ENCODE measurements around the gene CNP.

The CNP gene

DNA sequence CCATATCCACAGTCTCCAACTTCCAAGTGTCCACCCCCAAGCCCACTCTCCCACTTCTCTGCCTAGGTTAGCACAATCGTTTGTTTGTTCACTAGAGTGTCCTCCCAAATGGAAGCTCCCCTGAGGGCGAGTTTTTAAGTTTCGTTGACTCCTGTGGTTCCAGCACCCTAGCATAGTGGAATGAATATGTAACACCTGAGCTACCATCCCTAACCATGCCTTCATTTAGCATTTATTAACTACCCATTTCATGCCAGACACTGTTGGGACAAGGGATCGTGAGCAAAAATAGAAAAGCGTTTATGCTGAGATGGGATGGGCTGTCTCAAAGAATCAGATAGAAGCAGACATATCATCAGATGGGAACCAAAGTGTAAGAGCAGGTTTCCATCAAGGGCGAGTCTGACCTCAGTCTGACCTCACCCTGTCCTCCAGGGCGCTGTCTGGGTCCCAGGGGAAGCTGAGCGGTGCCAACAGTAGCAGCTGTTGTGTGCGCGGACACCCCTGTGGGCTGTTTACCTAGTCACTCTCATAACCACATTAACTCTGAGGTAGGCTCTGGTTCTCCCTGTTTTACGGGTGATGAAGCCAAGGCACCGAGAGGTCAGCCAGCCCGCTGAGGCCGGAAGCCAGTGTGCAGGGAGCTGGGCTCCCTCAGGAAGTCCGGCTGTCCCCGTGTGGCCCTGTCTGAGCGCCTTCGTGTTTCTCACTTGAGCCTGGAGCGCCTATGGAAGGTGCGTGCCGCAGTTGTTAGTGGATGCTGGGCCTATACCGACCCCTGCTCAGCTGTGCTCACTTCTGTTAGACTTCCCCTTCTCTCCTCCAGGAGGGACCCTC lies 6.2 kb downstream of the CNP start:
- DNase-seq (ENCODE audit: low read depth in 2 of 2) = no peak

DNA sequence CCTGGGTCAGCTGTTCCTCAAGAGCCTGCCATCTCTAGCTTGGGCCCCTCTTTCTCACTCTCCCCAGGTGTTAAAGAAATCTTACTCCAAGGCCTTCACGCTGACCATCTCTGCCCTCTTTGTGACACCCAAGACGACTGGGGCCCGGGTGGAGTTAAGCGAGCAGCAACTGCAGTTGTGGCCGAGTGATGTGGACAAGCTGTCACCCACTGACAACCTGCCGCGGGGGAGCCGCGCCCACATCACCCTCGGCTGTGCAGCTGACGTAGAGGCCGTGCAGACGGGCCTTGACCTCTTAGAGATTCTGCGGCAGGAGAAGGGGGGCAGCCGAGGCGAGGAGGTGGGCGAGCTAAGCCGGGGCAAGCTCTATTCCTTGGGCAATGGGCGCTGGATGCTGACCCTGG lies 6.8 kb downstream of the CNP start:
- no peak for DNase-seq (ENCODE audit: low read depth in 2 of 2)

DNA sequence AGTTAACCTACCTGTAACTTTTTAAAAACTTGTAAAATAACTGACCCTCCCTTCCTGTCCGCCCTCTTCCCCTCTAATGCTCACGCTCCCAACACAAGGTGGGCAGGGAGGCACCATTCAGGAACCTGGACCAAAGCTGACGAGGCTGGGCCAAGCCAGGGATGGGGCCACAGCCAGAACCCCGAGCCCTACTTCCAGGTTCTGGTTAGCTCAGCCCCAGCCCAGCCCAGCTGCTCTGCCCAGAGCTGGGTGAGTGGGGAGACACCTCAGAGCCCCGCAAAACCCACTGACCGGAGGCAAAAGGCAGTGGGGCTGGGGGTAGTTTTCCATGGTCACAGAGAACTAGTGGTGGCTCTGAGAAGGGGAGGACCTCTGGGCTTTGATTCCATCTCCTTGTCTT lies 7.4 kb downstream of the CNP start:
- DNase-seq (ENCODE audit: low read depth in 2 of 2) = no peak

DNA sequence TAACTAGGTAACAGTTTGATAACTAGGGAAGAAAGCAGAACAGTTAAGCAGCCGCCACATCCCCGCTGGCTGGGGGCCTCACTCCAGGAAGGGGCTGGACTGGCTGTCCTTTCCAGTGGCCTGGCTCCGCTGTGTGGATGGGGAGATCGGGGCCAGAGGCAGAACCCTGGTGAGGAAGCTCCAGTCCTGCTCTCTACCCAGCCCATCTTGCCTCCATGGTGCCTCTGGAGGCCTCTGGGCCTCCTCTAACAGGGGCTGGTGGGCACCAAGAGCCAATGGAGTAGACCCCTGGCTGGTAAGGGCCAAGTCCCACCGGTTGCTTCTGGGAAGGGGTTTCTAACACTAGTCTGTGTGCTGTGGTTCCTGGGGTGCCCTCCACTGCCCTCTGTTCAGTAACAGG lies 8.1 kb downstream of the CNP start:
- DNase-seq (ENCODE audit: low read depth in 2 of 2) = no peak

DNA sequence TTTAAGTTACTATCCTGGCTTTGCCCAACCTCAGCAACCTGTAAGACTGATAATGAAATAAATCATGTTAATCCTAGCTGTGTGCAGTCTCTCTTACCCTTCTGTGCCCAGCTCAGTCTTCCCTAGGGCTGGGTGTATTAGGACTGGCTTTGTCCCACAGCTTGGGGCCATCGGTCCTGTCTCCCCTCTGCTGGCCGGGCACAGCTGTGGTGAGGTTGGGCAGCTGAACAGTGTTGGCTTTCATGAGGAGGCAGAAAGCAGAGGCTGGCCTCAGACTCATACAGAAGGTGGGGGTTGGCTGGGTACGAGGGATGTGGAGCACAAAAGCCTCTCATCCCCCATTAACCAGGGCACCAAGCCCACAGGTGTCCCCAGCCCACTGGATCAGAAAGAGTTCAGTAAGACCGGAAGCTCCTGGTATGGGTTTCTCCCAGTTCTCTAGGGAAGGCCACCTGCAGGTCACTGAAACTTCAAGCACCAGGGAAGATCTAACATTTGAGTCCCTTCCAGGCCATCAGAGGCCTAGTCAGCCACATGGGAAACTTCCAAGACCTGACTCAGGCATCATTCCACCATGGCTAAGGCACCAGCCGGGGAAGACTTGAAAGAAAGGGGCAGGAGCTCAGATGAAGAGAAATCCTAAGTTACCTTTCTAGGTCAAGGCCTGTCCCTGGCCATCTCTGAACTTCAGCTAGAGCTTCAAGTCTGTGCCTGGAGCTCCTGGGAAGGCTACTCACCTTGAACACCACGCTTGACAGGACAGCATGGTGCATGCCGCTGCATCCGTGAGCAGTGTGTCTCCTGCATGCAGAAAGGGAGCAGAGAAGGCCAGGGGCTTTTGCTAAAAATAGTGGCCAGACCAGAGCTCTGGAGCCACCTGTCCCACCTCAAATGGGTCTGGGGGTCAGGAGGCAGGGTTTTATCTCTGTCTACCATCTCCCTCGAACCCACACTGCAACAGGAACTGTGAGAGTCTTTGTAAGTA lies 8.8 kb downstream of the CNP start:
- DNase-seq (ENCODE audit: low read depth in 2 of 2) = no peak

DNA sequence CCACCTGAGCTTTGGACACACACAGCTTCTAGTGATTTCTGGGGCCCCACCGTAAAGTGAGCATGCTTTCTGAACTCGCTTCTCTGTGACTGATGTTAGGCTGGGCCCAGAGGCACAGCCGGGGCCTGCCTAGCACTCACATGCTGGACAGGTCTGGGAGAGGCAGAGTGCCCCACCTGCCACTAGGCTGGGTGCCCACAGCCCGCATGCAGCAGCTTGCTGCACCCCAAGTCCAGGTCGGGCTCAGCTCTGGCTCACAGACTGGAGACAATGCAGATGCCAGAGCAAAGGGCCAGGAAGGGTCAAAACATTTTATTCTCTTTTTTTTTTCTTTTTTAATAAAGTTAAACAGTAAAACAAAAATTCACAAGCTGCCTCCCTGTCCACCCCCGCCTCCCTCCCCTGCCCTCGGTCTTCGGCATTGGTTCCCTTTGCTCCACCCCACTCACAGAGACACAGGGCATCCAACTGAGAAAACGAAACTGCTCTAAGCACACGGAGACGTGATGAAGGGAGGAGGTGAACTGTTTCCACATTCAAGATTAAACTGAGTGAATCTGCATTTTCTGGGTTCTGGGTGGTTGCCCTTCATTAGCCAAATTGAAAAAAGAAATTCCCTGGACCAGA lies 9.7 kb downstream of the CNP start:
- no peak for DNase-seq (ENCODE audit: low read depth in 2 of 2)

DNA sequence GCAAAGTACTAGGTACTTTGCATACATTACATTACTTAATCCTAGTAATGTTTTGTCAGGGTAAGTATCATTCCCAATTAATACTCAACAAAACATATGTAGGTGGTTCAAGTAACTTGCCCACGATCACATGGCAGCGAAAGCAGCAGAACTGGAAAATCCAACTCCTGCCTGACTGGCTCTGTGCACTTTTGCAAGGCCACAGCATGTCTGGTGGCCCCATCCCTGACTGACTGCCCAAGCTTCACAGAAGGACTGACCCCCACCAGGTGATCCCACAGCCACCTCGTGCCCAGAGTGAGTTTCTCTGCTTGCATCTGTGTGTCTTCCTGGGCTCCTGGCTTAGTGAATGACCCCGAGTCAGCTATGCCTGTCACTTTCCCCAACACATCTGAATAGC lies 11.4 kb downstream of the CNP start:
- no peak for DNase-seq (ENCODE audit: low read depth in 2 of 2)

DNA sequence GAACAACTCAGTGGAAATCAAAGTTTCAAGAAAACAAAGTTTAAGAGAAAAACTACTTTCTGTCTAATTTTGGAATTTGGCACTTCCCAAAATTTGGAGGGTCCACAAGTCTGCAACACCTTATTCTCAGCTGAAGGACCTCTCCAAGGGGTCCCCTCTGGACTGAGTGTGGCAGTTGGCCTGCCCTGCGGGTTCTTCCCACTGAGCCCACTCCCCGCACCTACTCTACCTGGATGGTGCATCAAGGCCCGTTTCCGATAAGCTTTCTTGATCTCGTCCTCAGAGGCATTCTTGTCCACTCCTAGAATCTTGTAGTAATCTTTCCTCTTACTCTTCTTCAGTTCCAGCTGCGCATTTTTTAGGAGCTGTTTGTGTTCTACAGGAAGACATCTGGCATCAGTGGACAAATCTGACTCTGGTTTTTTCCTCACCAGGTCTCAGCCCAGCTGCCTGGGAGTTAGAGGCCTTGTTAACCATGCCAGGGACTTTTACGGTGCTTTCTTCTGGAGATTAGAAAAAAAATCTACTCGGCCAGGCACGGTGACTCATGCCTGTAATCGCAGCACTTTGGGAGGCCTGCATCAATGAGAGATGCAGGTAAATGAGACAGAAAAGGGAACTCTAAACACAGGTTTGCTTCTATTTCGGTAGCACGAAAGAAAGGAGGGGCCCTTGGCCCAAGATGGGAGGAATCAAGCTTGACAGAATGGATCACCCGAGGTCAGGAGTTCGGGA lies 15.6 kb downstream of the CNP start:
- DNase-seq (ENCODE audit: low read depth in 2 of 2) = no peak

DNA sequence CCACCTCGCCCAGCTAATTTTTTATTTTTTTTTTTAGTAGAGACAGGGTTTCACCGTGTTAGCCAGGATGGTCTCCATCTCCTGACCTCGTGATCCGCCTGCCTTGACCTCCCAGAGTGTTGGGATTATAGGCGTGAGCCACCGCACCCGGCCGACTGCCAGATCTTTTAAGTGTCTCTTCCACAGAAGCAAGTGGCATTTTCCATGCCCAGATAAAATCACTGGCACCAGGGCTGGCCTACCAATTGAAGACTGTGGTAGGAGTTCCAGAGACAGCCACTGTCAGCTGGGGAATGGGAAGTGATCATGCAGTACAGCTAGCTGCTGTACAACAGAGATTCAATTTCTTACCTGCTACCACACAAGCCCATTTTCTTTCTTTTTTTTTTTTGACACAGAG lies 17.9 kb downstream of the CNP start:
- no peak for DNase-seq (ENCODE audit: low read depth in 2 of 2)

DNA sequence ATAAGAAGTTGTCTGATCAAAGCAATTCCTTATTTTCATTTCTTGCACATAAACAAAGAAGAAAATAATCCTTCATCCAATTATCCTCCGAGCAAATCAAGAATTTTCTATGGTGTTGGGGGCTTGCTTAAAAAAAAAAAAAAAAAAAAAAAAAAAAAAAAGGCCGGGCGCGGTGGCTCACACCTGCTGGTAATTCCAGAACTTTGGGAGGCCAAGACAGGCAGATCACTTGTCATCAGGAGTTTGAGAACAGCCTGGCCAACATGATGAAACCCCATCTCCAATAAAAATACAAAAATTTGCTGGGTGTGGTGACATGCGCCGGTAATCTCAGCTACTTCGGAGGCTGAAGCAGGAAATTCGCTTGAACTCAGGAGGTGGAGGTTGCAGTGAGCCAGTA lies 19.3 kb downstream of the CNP start:
- no peak for DNase-seq (ENCODE audit: low read depth in 2 of 2)

DNA sequence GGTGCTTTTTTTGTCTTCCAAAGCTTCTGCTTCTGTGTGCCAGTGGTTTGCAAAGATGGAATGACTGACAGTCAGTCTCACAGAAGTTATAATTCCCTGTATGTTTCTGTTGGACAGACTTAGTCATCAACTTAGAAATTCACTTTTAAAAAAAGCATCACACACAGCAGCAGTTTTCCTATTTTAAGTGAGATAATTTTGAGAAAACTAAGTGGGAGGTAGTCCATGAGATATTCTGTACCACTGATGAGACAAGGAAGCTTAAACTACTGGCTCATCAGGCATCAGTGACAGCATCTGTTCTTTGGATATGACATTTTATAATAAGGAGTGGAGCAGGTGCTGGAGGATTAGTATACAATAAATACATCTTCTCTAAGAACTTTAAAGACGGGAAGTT lies 20.0 kb downstream of the CNP start:
- no peak for DNase-seq (ENCODE audit: low read depth in 2 of 2)

DNA sequence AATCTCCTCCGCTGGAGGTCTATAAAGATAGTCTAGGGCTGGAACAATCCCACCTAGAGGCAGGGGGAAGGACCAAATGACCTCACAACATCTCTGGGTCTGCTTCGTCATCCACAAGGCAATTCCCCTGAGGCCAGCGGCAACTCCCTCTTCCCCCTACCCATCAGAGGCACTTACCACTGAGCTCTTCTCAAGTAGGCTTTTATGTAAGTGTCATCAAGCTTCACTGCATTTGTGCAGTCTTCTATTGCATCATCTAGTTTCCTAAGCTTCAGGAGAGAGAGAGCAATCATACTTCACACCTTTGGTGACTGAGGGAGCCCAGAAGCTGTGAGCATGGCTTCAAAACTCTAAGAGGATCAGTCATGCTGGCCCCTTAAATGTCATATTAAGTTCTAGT lies 21.0 kb downstream of the CNP start:
- DNase-seq (ENCODE audit: low read depth in 2 of 2) = no peak

DNA sequence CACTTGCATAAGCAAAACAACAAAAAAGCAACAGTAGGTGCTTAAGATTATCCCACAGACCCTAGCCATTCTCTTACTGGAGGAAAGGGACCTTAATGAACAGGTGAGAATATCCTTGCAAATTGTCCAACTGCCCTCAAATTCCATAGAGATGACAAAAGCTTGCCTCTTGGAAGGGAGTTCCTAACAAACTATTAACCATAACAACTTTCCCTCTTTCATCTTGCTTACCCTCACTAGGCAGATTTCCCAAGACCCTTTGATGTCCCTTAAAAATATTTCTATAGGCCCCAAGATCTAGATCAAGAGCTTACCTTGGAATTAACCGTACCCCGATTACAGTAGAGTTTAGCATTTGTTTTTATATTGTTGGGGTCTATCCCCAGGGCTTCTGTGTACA lies 21.8 kb downstream of the CNP start:
- no peak for DNase-seq (ENCODE audit: low read depth in 2 of 2)

DNA sequence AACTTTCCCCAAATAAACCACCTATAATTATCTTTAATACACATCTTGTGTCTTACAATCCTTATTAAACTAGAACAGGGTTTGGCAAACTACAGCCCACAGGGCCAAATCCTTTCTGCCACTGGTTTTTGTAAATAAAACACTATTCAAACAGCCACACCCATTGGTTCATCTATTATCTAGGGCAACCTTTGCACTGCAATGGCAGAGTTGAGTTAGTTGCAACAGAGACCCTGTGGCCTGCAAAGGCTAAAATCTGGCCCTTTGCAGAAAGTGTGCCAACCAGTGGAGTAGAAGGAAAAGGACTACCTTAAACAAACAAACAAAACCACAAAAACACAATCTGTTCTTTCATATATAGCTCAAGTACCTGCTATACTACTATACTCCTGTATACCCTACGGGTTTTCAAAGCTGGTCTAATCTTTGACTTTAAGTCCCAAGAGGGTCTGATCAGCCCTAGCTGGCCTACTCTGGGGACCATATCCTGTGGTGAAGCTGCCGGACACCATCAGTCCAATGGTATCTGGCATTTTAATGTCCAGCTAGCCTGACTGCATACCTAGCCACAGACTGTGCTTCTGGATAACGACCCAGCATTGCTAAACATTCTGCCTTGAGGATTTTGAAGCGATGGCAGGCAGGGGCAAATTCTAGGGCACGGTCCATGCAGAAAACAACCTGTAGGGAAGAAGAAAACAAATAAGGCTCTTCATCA lies 23.3 kb downstream of the CNP start:
- no peak for DNase-seq (ENCODE audit: low read depth in 2 of 2)

DNA sequence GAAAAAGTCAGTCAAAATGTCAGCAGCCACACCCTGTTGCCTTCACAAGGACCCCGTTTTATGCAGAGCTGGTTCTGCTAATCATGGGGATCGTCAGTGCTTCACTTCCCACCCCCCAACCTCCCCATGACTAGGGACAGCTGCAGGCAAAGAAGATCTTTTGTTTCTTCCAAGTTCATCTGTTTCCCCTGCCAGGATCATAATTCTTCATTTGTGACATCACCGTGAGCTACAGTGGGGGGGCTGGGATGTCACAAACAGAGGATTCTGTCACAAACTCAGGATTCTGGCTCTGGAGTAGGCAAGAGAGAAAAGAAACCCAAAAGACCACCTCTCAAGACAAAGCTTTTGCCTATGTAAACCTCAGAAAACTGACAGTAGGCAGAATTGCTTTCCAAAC lies 26.0 kb downstream of the CNP start:
- no peak for DNase-seq (ENCODE audit: low read depth in 2 of 2)

DNA sequence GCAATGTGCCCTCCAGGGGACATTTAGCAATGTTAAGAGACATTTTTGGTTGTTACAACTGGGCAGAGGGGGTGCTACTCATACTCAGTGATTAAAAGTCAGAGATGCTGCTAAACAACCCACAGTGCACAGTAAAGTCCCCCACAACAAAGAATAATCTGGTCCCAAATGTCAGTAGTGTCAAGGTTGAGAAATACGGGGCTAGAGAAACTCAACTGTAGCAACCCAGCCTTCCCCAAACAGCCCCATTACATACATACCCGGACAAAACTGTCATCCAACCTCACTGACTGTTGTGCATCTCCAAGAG lies 30.2 kb downstream of the CNP start:
- DNase-seq (ENCODE audit: low read depth in 2 of 2) = no peak

DNA sequence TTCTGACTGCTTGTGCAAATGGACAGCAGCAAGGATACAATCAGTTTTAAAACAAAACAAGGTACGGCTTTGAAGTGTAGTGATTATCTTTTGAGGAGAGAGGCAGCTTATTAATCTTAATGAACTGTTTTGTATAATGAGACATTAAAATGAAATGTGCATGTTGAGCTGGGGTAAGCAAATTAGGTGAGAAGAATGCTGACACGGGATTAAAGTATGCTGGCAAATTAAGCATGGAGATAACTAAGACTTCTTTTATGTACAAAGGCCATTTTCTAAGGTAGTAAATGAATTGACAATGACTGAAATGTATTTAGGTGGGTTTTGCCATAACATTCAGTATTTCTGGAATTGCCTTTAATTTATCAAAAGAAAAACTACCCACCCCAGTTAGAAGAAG lies 31.9 kb downstream of the CNP start:
- no peak for DNase-seq (ENCODE audit: low read depth in 2 of 2)

DNA sequence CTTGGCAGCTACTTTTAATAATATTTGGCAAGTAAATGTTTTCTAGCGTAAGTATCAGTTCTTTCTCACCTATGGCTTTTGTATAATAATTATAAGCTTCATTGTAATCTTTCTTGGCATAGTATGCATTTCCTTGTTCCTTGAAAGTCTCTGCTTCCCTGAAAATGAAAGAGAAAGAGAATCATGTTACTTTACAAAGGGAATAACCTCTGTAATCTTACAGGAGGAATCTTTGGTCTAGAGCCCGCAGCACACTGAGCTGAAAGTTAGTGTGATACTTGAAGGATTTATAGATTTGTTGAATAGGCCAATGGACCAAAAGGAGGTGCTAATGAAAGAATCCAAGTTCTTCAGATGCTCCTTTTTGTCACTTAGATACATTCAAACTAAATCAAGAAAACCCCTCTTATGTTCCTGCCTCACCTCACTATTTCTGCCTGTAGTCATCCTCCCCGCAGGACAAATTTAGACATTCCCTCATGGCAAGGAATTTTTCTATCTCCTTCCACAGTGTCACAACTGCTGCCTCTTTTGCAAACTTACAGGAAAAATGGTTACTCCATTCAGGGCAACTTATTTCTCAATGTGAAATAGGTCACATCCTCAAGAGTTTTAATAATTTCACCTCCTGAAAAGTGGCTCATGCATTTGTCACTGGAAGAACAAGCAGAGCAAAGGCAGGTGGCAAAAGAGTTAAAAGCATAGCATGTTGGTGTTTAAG lies 34.0 kb downstream of the CNP start:
- no peak for DNase-seq (ENCODE audit: low read depth in 2 of 2)

DNA sequence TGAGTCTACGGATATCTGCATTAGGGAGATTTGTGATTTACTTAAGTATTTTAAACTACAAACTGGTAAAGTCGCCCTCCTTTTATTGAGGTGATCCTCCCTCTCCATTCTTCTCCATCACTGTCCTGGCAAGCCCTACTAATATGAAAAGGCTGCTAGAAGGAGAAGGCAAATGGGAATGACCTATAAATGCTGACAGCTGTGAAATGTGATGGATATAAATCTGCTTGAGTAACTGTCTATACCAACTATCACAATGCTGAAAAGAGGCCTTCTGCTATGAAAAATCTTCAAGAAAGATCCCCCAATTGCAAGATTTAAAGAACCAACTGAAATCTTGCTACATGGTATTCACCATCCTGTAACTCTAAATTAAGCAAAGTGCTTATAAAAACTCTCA lies 35.1 kb downstream of the CNP start:
- no peak for DNase-seq (ENCODE audit: low read depth in 2 of 2)

DNA sequence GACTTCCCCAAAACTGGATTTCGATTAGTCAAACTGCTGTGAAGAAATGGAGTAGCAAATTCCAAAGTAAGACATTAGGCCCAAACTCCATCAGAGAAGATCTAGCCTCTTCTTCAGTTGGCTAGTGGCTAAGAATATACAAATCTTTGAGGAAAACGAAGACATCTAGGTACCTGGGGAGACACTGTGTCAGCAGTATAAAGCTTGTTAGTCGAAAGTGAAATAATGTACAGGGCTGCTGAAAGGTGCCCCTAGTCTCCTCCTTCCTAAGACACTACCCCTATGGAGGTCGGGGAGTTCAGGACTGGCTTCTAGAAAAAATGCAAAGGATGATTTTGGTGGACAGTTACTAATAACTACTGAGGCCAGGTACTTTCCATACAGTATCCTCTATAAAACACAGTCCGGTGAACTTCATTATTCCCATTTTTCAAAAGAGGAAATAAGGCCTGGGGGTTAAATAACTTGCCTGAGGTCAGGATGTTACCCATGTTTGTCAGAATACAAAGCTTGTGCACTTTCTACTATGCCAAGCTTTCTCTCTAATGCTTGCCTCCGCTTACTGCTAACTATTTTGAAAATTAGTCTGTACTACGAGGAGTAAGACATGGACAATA lies 35.7 kb downstream of the CNP start:
- no peak for DNase-seq (ENCODE audit: low read depth in 2 of 2)

Measured in activated CD4-positive, alpha-beta T cell treated with anti-CD3 and anti-CD28 coated beads for 24 hours (primary cell).